ENCODE measurements around the gene BACE2. TPM values are rescaled to one million over a fixed set of nuclear protein-coding genes. Genes with fewer than 3 reads are reported as not detected.

The BACE2 gene
- total RNA-seq, 1 donor from 2014 or later, result 16.8 TPM

DNA sequence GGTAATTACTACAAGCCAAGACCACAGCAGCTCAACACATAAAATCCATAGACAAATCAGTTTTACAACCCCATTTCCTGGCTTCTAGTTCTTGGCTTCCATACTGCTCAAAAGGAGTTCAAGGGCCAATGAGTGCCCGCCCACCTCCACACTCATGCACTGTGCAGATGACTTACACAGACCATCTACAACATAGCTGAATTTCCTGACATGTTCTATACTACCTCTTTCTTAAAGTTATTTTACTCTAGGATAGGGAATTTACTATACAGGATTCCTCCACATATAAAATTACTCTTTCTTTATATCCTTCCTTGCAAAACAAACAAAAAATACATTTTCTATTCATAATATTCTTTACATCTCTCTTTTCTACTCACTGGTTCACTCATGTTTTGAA is 14.6 kb downstream of the BACE2 start:
- Histone ChIP-seq H2AFZ (ENCODE audit: low read depth, low read length) (no peak overlapping the region), H3K4me3 (ENCODE audit: insufficient read depth, low read depth, low read length) (no peak overlapping the region), H3K27me3 (ENCODE audit: insufficient read depth, low read length) (no peaks in the 10 kb centered on the region), H3K4me1 (ENCODE audit: insufficient read depth, low read length) (peaks cover 5% of the 10 kb centered on the region), H3K4me2 (ENCODE audit: low read length) (no peak overlapping the region), H3K9me3 (ENCODE audit: insufficient read depth, low read depth, low read length) (no peaks in the 10 kb centered on the region), H3K79me2 (ENCODE audit: insufficient read depth, low read length) (peaks cover 79% of the 10 kb centered on the region), H3K9ac (ENCODE audit: low read length) (no peak overlapping the region), H3K36me3 (ENCODE audit: insufficient read depth, low read length) (no peaks in the 10 kb centered on the region), H4K20me1 (ENCODE audit: insufficient read depth, low read length) (peaks cover 89% of the 10 kb centered on the region), H3K27ac (ENCODE audit: low read depth, low read length) (no peak overlapping the region)
- H3K27ac Mint-ChIP-seq (ENCODE audit: unreplicated experiment), result no peak overlapping the region
- peaks cover 2% of the 10 kb centered on the region for H3K9me3 Mint-ChIP-seq (ENCODE audit: unreplicated experiment)
- H3K4me1 Mint-ChIP-seq (ENCODE audit: low read depth, unreplicated experiment), result peaks cover 12% of the 10 kb centered on the region
- no peaks in the 10 kb centered on the region for H3K27me3 Mint-ChIP-seq (ENCODE audit: low read depth, unreplicated experiment)
- no peak for TF ChIP-seq EZH2 (IDR thresholded peaks at IDR 0.05; ENCODE audit: insufficient read depth, low read length)
- TF ChIP-seq, protein P1, sequence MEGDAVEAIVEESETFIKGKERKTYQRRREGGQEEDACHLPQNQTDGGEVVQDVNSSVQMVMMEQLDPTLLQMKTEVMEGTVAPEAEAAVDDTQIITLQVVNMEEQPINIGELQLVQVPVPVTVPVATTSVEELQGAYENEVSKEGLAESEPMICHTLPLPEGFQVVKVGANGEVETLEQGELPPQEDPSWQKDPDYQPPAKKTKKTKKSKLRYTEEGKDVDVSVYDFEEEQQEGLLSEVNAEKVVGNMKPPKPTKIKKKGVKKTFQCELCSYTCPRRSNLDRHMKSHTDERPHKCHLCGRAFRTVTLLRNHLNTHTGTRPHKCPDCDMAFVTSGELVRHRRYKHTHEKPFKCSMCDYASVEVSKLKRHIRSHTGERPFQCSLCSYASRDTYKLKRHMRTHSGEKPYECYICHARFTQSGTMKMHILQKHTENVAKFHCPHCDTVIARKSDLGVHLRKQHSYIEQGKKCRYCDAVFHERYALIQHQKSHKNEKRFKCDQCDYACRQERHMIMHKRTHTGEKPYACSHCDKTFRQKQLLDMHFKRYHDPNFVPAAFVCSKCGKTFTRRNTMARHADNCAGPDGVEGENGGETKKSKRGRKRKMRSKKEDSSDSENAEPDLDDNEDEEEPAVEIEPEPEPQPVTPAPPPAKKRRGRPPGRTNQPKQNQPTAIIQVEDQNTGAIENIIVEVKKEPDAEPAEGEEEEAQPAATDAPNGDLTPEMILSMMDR (IDR thresholded peaks at IDR 0.05; ENCODE audit: insufficient read depth, low read depth, low read length), result no peak
- no peak for DNase-seq (ENCODE audit: low read depth)
- no peak overlapping the region for H3K4me3 Mint-ChIP-seq (ENCODE audit: unreplicated experiment)
- no peak for FAIRE-seq
- peaks cover 1% of the 10 kb centered on the region for H3K36me3 Mint-ChIP-seq (ENCODE audit: low read depth, unreplicated experiment)

GRCh38 chr21:41183575-41183974 is 15.6 kb downstream of the BACE2 start:
- no peak overlapping the region for H3K4me3 Mint-ChIP-seq (ENCODE audit: unreplicated experiment)
- H3K27me3 ChIP-seq (ENCODE audit: insufficient read depth, low read length), result no peaks in the 10 kb centered on the region
- no peaks in the 10 kb centered on the region for H3K9me3 ChIP-seq (ENCODE audit: insufficient read depth, low read depth, low read length)
- no peak overlapping the region for H3K27ac ChIP-seq (ENCODE audit: low read depth, low read length)
- peaks cover 2% of the 10 kb centered on the region for H3K9me3 Mint-ChIP-seq (ENCODE audit: unreplicated experiment)
- H3K4me1 Mint-ChIP-seq (ENCODE audit: low read depth, unreplicated experiment), result peaks cover 11% of the 10 kb centered on the region
- FAIRE-seq (no peak), DNase-seq (ENCODE audit: low read depth) (no peak)
- H3K4me3 ChIP-seq (ENCODE audit: insufficient read depth, low read depth, low read length), result no peak overlapping the region
- H3K4me1 ChIP-seq (ENCODE audit: insufficient read depth, low read length), result peaks cover 5% of the 10 kb centered on the region
- H2AFZ ChIP-seq (ENCODE audit: low read depth, low read length), result no peak overlapping the region
- H3K36me3 ChIP-seq (ENCODE audit: insufficient read depth, low read length), result no peaks in the 10 kb centered on the region
- H3K36me3 Mint-ChIP-seq (ENCODE audit: low read depth, unreplicated experiment), result peaks cover 1% of the 10 kb centered on the region
- no peak overlapping the region for H3K4me2 ChIP-seq (ENCODE audit: low read length)
- peaks cover 88% of the 10 kb centered on the region for H4K20me1 ChIP-seq (ENCODE audit: insufficient read depth, low read length)
- TF ChIP-seq, protein P1 (IDR thresholded peaks at IDR 0.05; ENCODE audit: insufficient read depth, low read depth, low read length), result no peak
- TF ChIP-seq EZH2 (IDR thresholded peaks at IDR 0.05; ENCODE audit: insufficient read depth, low read length), result no peak
- H3K27ac Mint-ChIP-seq (ENCODE audit: unreplicated experiment), result no peak overlapping the region
- H3K27me3 Mint-ChIP-seq (ENCODE audit: low read depth, unreplicated experiment), result no peaks in the 10 kb centered on the region
- peaks cover 72% of the 10 kb centered on the region for H3K79me2 ChIP-seq (ENCODE audit: insufficient read depth, low read length)
- no peak overlapping the region for H3K9ac ChIP-seq (ENCODE audit: low read length)

GRCh38 chr21:41185802-41186201 is 17.8 kb downstream of the BACE2 start:
- peaks cover 63% of the 10 kb centered on the region for H3K79me2 ChIP-seq (ENCODE audit: insufficient read depth, low read length)

More at GRCh38 chr21:41185802-41186201, 17.8 kb downstream of the BACE2 start:
- Histone ChIP-seq H2AFZ (ENCODE audit: low read depth, low read length) (no peak overlapping the region), H3K27me3 (ENCODE audit: insufficient read depth, low read length) (no peaks in the 10 kb centered on the region), H3K9ac (ENCODE audit: low read length) (no peak overlapping the region), H3K9me3 (ENCODE audit: insufficient read depth, low read depth, low read length) (no peaks in the 10 kb centered on the region), H3K4me3 (ENCODE audit: insufficient read depth, low read depth, low read length) (no peak overlapping the region), H3K4me1 (ENCODE audit: insufficient read depth, low read length) (peaks cover 5% of the 10 kb centered on the region), H4K20me1 (ENCODE audit: insufficient read depth, low read length) (peaks cover 70% of the 10 kb centered on the region), H3K4me2 (ENCODE audit: low read length) (no peak overlapping the region), H3K27ac (ENCODE audit: low read depth, low read length) (no peak overlapping the region), H3K36me3 (ENCODE audit: insufficient read depth, low read length) (no peaks in the 10 kb centered on the region)
- H3K36me3 Mint-ChIP-seq (ENCODE audit: low read depth, unreplicated experiment), result no peaks in the 10 kb centered on the region
- peaks cover 8% of the 10 kb centered on the region for H3K4me1 Mint-ChIP-seq (ENCODE audit: low read depth, unreplicated experiment)
- TF ChIP-seq, protein P1 (IDR thresholded peaks at IDR 0.05; ENCODE audit: insufficient read depth, low read depth, low read length), result no peak
- TF ChIP-seq EZH2 (IDR thresholded peaks at IDR 0.05; ENCODE audit: insufficient read depth, low read length), result no peak
- FAIRE-seq (no peak), DNase-seq (ENCODE audit: low read depth) (no peak)
- H3K27ac Mint-ChIP-seq (ENCODE audit: unreplicated experiment), result no peak overlapping the region
- no peaks in the 10 kb centered on the region for H3K27me3 Mint-ChIP-seq (ENCODE audit: low read depth, unreplicated experiment)
- no peak overlapping the region for H3K4me3 Mint-ChIP-seq (ENCODE audit: unreplicated experiment)
- H3K9me3 Mint-ChIP-seq (ENCODE audit: unreplicated experiment), result peaks cover 4% of the 10 kb centered on the region
